H9 (cell line): ENCODE data around the gene HOXA9. TPM values are rescaled to one million over a fixed set of nuclear protein-coding genes. Genes with fewer than 3 reads are reported as not detected.

ENCODE experiments used
- DNase-seq: peaks from one replicate; pipeline ENCODE4 v3.0.0-alpha.2; 2017
- H2AFZ ChIP-seq: one replicate; pipeline ENCODE4 v1.6.1; 2013; ENCODE audit warnings: mild to moderate bottlenecking, low read length, control low read depth, moderate library complexity
- H2AK5ac ChIP-seq: 2 replicates; pipeline ENCODE4 v1.6.1; 2013; ENCODE audit warnings: low read length, control low read depth, mixed read lengths; ENCODE audit not compliant: insufficient read length
- H2BK120ac ChIP-seq: one replicate; pipeline ENCODE4 v1.6.1; 2013; ENCODE audit warnings: low read depth, mild to moderate bottlenecking, low read length, control low read depth, inconsistent platforms; ENCODE audit not compliant: poor library complexity, severe bottlenecking
- H2BK12ac ChIP-seq: 2 replicates; pipeline ENCODE4 v1.6.1; 2013; ENCODE audit warnings: low read length, control low read depth, mixed read lengths, low read depth; ENCODE audit not compliant: insufficient read length
- H2BK15ac ChIP-seq: 2 replicates; pipeline ENCODE4 v1.6.1; 2013; ENCODE audit warnings: low read depth, low read length, control low read depth
- H2BK20ac ChIP-seq: one replicate; pipeline ENCODE4 v1.6.1; 2013; ENCODE audit warnings: low read depth, mild to moderate bottlenecking, low read length, control low read depth, inconsistent platforms; ENCODE audit not compliant: poor library complexity, severe bottlenecking
- H2BK5ac ChIP-seq: 2 replicates; pipeline ENCODE4 v1.6.1; 2013; ENCODE audit warnings: low read length, control low read depth, mixed read lengths; ENCODE audit not compliant: insufficient read length
- H3K14ac ChIP-seq: 2 replicates; pipeline ENCODE4 v1.6.1; 2013; ENCODE audit warnings: low read length, control low read depth; ENCODE audit not compliant: insufficient read depth
- H3K18ac ChIP-seq: 2 replicates; pipeline ENCODE4 v1.6.1; 2013; ENCODE audit warnings: low read depth, mild to moderate bottlenecking, mixed read lengths, low read length, control low read depth; ENCODE audit not compliant: insufficient read length
- H3K23ac ChIP-seq: 2 replicates; pipeline ENCODE4 v1.6.1; 2013; ENCODE audit warnings: low read length, control low read depth, mixed read lengths, low read depth; ENCODE audit not compliant: insufficient read length
- H3K23me2 ChIP-seq: 2 replicates; pipeline ENCODE4 v1.6.1; 2013; ENCODE audit warnings: low read depth, mild to moderate bottlenecking, mixed read lengths, low read length, control low read depth; ENCODE audit not compliant: insufficient read length, poor library complexity, severe bottlenecking
- H3K27ac ChIP-seq: 2 replicates; pipeline ENCODE4 v1.5.1; 2013; ENCODE audit warnings: low read length, control low read depth, mixed read lengths, low read depth; ENCODE audit not compliant: insufficient read length
- H3K27me3 ChIP-seq: 2 replicates; pipeline ENCODE4 v1.6.1; 2013; ENCODE audit warnings: low read length, control low read depth, inconsistent platforms; ENCODE audit not compliant: insufficient read depth
- H3K4ac ChIP-seq: 2 replicates; pipeline ENCODE4 v1.6.1; 2013; ENCODE audit warnings: low read depth, mild to moderate bottlenecking, control low read depth, inconsistent platforms, low read length, moderate library complexity
- H3K4me1 ChIP-seq: 2 replicates; pipeline ENCODE4 v1.6.1; 2013; ENCODE audit warnings: low read length, control low read depth, inconsistent platforms; ENCODE audit not compliant: insufficient read depth
- H3K4me2 ChIP-seq: 2 replicates; pipeline ENCODE4 v1.6.1; 2013; ENCODE audit warnings: low read length, control low read depth, mixed read lengths; ENCODE audit not compliant: insufficient read length, insufficient read depth
- H3K56ac ChIP-seq: 2 replicates; pipeline ENCODE4 v1.6.1; 2013; ENCODE audit warnings: low read depth, mild to moderate bottlenecking, mixed read lengths, low read length, control low read depth; ENCODE audit not compliant: insufficient read length
- H3K79me1 ChIP-seq: 2 replicates; pipeline ENCODE4 v1.6.1; 2013; ENCODE audit warnings: low read depth, mild to moderate bottlenecking, moderate library complexity, low read length, control low read depth, inconsistent platforms; ENCODE audit not compliant: insufficient read depth, poor library complexity, severe bottlenecking
- H3K79me2 ChIP-seq: 2 replicates; pipeline ENCODE4 v1.6.1; 2013; ENCODE audit warnings: low read length, control low read depth, inconsistent platforms; ENCODE audit not compliant: insufficient read depth
- H3K9ac ChIP-seq: 2 replicates; pipeline ENCODE4 v1.6.1; 2013; ENCODE audit warnings: low read length, control low read depth, mixed read lengths; ENCODE audit not compliant: insufficient read length; ENCODE audit errors: extremely low read depth
- H3K9me3 ChIP-seq: one replicate; pipeline ENCODE4 v1.6.1; 2013; ENCODE audit warnings: low read depth, low read length, inconsistent platforms; ENCODE audit not compliant: control insufficient read depth
- H3T11ph ChIP-seq: one replicate; pipeline ENCODE4 v1.6.1; 2013; ENCODE audit warnings: mild to moderate bottlenecking, low read length, control low read depth, inconsistent platforms
- H4K20me1 ChIP-seq: one replicate; pipeline ENCODE4 v1.6.1; 2013; ENCODE audit not compliant: control insufficient read depth, insufficient read length, insufficient read depth
- H4K5ac ChIP-seq: 2 replicates; pipeline ENCODE4 v1.6.1; 2013; ENCODE audit warnings: low read depth, mild to moderate bottlenecking, mixed read lengths, low read length, control low read depth; ENCODE audit not compliant: insufficient read length
- H4K8ac ChIP-seq: replicated peaks from 2 replicates; pipeline ENCODE4 v1.6.1; 2013; ENCODE audit warnings: low read length, control low read depth, mixed read lengths, low read depth; ENCODE audit not compliant: insufficient read length
- H4K91ac ChIP-seq: 2 replicates; pipeline ENCODE4 v1.6.1; 2013; ENCODE audit warnings: low read depth, mild to moderate bottlenecking, moderate library complexity, mixed read lengths, low read length, control low read depth; ENCODE audit not compliant: insufficient read length
- H3K27ac Mint-ChIP-seq, 3 experiments: 2 replicates in 2 of 3; 3 replicates in 1 of 3; pipeline ENCODE4 v1.8.0; 2020 to 2021; ENCODE audit warnings: mixed read lengths in 3 of 3, mild to moderate bottlenecking in 1 of 3, moderate library complexity in 1 of 3
- H3K27me3 Mint-ChIP-seq: 2 replicates; pipeline ENCODE4 v1.8.0; 2021; ENCODE audit warnings: low read depth, mild to moderate bottlenecking, moderate library complexity, mixed read lengths
- H3K36me3 Mint-ChIP-seq, 3 experiments: 2 replicates in 2 of 3; 3 replicates in 1 of 3; pipeline ENCODE4 v1.8.0; 2020 to 2021; ENCODE audit warnings: low read depth in 3 of 3, mixed read lengths in 3 of 3; ENCODE audit not compliant: insufficient read depth in 1 of 3
- H3K4me1 Mint-ChIP-seq, 2 experiments: 2 replicates each; pipeline ENCODE4 v1.8.0; 2020; ENCODE audit warnings: mixed read lengths in 2 of 2
- H3K4me3 Mint-ChIP-seq, 2 experiments: 2 replicates in 1 of 2; 3 replicates in 1 of 2; pipeline ENCODE4 v1.8.0; 2020 to 2021; ENCODE audit warnings: mild to moderate bottlenecking in 2 of 2, mixed read lengths in 2 of 2, moderate library complexity in 1 of 2
- H3K9me3 Mint-ChIP-seq, 2 experiments: 2 replicates in 1 of 2; 3 replicates in 1 of 2; pipeline ENCODE4 v1.8.0; 2020; ENCODE audit warnings: mild to moderate bottlenecking in 2 of 2, mixed read lengths in 2 of 2, moderate library complexity in 1 of 2
- WGBS: extraction: QIAGEN DNeasy Blood & Tissue Kit; methylation state at CpG from one replicate; pipeline ENCODE4 v1.1.7; 2013; ENCODE audit warnings: missing lambda C conversion rate, low lambda C conversion rate, mixed read lengths; ENCODE audit not compliant: insufficient read length; ENCODE audit errors: extremely low coverage; 5-methylcytosine and 5-hydroxymethylcytosine counted together
- total RNA-seq: library from RNA; stranded (reverse); gene quantifications from 2 replicates; pipeline ENCODE4 v1.2.1, GENCODE V29; 2021
- TF ChIP-seq, protein P1 (sequence below): fragments of 200-600 bp; sonication (generic); conservative IDR thresholded peaks from 3 replicates; pipeline ENCODE4 v1.8.0; 2021; ENCODE audit warnings: antibody characterized with exemption, mild to moderate bottlenecking

The HOXA9 gene
- total RNA-seq, 1 experiment from 2014 or later: not detected

GRCh38 chr7:27151931-27152815 lies 13.2 kb downstream of the HOXA9 start, which contains the start of gene HOXA3:
Gene HOXA3, minus strand, starts transcription at chr7:27152583. Its CDS starts 41,943 bp downstream, at chr7:27110640.
- Histone ChIP-seq H3K56ac (no peak within 1 kb of the TSS), H3T11ph (no peak within 1 kb of the TSS), H3K27me3 (peaks cover 97% of the 10 kb centered on the region), H3K9me3 (no peaks in the 10 kb centered on the region), H3K79me2 (no peaks in the 10 kb centered on the region), H4K20me1 (no peaks in the 10 kb centered on the region), H3K23ac (no peak within 1 kb of the TSS), H4K5ac (no peak within 1 kb of the TSS), H2BK120ac (no peak within 1 kb of the TSS), H2BK15ac (no peak within 1 kb of the TSS), H3K14ac (no peak within 1 kb of the TSS), H3K4me1 (no peaks in the 10 kb centered on the region), H3K79me1 (no peaks in the 10 kb centered on the region), H3K18ac (no peak within 1 kb of the TSS), H2AFZ (no peak within 1 kb of the TSS), H2BK12ac (no peak within 1 kb of the TSS), H2BK5ac (no peak within 1 kb of the TSS), H4K91ac (no peak within 1 kb of the TSS), H2BK20ac (no peak within 1 kb of the TSS), H4K8ac (no peak within 1 kb of the TSS), H3K27ac (no peak within 1 kb of the TSS), H3K4me2 (no peak within 1 kb of the TSS), H3K23me2 (peaks cover 4% of the 10 kb centered on the region), H3K9ac (no peak within 1 kb of the TSS), H3K4ac (no peak within 1 kb of the TSS), H2AK5ac (no peak within 1 kb of the TSS)
- H3K36me3 Mint-ChIP-seq: peaks cover 0 to 6% (median 0%) of the 10 kb centered on the region in 3 experiments; a peak in 3 of 7 replicates
- H3K4me1 Mint-ChIP-seq: peaks cover 13 to 30% of the 10 kb centered on the region in 2 experiments
- H3K27me3 Mint-ChIP-seq: peaks cover 100% of the 10 kb centered on the region
- no CpG with 5 or more reads among the region's 53 CpGs for whole genome bisulfite sequencing
- TF ChIP-seq, protein P1, sequence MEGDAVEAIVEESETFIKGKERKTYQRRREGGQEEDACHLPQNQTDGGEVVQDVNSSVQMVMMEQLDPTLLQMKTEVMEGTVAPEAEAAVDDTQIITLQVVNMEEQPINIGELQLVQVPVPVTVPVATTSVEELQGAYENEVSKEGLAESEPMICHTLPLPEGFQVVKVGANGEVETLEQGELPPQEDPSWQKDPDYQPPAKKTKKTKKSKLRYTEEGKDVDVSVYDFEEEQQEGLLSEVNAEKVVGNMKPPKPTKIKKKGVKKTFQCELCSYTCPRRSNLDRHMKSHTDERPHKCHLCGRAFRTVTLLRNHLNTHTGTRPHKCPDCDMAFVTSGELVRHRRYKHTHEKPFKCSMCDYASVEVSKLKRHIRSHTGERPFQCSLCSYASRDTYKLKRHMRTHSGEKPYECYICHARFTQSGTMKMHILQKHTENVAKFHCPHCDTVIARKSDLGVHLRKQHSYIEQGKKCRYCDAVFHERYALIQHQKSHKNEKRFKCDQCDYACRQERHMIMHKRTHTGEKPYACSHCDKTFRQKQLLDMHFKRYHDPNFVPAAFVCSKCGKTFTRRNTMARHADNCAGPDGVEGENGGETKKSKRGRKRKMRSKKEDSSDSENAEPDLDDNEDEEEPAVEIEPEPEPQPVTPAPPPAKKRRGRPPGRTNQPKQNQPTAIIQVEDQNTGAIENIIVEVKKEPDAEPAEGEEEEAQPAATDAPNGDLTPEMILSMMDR: no peak
- H3K9me3 Mint-ChIP-seq: peaks cover 17 to 23% of the 10 kb centered on the region in 2 experiments
- no peak within 1 kb of the TSS for H3K27ac Mint-ChIP-seq
- peak within 1 kb of the TSS in 1 of 2 experiments; percentile 66; a peak in 3 of 5 replicates for H3K4me3 Mint-ChIP-seq
- DNase-seq: no peak
